NK-92 (cell line): ENCODE results near the gene CBX4.
"Not testable (repeated sequence)": the region's sequence is repeated elsewhere in the genome, so short reads cannot be mapped to it uniquely, and the experiment has no call there.

Experiments
- DNase-seq: peaks from one replicate; lab custom pipeline; 2025; ENCODE audit not compliant: unreplicated experiment; lab: John Stamatoyannopoulos, UW

CBX4 gene

GRCh38 chr17:79861413-79862216 is 22.4 kb upstream of the CBX4 start:
- no peak for DNase-seq

DNA sequence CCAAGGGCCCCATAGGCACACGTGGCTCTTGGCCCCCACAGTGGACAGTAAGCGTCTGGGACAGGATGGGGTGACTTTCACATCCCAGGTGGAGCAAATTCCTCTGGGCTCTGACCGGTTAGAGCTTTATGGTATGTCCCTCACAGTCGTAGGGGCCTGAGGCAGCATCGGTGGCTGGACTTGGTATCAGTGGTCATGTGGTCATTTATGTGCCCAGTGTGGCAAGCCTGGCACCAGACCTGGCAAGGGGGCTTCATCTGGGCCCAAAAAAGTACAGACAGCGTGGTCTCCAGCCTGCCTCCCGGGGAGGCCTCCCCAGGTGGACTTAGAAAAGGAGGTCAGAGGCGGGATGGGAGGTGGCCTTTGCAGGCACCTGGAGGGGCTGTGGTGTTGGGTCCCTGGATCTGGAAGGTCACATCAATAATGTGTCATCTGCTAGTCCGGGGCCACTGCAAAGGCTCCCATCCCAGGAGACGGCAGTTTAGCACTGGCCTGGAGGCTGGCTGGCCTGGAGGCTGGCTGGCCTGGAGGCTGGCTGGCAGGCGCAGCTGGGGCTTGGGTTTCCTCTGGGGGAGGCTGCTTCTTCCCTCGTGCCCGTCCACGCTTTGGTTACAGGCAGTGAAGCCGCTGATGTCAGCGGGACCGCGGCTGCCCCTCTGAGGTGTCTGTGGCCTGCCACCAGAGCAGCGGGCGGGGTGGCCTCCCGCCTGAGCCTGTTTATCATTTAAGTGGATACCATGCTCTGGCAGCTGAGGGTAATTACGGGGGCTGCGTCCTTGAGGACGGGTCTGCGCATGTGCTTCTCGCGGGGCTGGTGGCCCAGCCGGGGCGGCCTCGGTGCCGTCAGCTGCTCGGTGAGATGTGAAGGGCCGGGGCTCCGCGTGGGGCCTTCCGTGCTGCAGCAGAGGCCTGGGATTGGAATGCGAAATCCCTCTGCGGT is 20.7 kb upstream of the CBX4 start:
- DNase-seq, result no peak

DNA sequence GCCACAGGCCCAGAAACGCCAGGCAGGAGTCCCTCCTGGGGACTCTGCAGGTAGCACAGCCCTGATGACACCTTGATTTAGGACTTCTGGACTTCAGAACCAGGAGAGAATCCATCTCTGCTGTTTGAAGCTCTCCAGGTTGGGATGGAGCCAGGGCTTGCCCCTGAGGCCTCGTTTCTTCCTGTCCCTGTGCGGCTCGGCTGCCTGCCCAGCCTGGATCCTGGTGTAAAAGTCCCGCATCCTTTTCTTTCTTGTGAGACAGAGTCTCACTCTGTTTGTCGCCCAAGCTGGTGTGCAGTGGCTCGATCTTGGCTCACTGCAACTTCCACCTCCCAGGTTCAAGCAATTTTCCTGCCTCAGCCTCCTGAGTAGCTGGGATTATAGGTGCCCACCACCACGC is 17.9 kb upstream of the CBX4 start:
- no peak for DNase-seq

DNA sequence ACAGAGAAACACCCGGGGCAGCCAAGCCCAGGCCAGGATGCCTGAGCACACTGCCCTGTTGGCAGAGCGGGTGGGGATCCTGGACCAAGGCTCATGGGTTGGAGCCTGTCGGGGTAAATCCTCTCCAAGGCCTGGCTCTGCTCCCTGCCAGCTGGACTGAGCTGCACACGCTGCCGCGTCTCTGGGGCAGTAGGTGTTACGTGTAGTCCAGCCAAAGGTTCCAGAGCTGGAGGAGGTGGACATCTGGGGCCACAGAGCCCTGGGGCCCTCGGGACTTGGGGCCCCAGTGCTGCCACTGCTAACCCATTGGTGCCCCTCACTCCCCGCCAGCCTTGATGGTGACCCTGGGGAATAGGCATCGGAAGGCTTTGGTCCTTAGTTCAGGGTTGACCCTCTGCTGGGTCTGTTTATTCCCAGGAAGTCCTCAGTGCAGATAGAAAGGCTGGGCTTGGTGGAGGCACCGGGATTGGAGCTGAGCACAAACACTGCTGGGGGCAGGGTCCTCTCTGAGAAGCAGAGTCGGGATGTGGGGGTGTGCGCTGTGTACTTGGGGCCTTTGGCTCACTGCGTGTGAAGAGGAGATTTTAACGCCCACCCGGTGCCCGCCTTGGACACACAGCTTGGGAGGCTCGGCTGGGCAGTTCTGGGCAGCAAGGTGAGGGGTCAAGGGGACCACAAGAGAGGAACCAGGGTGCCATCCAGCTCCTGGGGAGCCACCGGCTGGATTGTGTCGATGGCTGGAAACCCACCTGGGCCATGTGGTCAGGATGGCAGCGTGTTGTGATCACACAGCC is 16.3 kb upstream of the CBX4 start:
- no peak for DNase-seq

DNA sequence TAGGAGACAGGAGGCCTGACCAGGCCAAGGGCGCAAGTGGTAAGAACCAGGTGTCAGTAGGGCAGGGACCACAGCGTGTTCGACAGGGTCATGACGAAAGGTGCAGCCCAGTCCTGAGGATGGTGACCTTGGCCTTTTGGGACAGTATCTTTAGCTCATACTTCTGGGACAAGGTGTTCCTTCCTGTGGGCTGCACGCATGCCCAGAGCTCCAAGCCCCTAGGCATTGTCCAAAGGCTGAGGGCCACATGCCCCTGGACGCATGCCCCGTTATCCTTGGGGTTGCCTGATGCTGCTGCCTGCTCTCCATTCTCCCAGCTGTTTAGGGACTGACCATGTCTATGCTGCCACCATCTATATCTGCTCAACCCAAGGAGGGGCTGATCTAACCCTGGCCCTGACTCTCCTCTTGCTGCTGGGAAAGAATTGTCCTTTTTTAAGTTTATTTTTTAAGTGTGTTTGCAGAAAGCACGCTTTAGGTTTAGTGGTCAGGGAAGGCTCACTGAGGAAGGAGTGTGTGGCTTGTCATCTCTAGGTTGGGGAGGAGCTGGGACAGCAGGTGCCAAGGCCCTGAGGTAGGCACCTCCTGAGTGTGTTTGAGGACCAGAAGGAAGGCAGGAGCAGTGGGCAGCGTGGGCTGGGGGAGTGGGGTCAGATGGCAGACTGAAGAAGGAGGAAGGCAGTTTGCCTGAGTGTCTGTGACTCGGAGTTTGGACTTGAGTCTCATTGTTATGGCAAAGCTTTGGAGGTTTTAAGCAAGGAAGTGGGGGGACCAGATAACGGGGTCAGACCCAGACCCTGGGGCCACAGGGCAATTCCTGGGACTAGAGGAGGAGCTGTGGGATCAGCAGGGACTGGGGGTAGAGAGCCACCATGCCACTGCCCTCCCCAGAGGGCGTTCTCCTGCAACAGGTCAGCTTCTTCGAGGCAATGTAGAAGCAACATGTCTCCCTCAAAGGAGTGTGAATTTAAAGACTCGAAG is 15.1 kb upstream of the CBX4 start:
- no peak for DNase-seq

- not testable (repeated sequence) for DNase-seq
Measured at GRCh38 chr17:79853168-79853567, 13.9 kb upstream of the CBX4 start.

DNA sequence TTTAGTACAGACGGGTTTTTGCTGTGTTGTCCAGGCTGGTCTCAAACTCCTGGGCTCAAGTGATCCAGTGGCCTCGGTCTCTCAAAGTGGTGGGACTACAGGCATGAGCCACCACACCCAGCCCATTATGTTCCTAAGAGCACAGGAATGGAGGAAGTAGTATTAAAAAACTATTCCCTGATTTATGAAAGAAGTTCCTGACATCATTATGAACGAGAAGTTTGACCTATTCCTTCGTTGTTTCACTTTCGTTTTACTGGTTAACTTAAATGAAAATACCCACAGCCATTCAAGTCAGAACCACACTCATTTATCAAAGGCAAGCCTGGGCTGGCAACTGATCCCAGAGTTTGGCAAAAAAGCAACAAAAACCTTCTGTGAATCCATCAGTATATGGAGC is 13.5 kb upstream of the CBX4 start:
- DNase-seq, result no peak

- no peak for DNase-seq
Measured at GRCh38 chr17:79851461-79851817, 12.2 kb upstream of the CBX4 start.

GRCh38 chr17:79850571-79851460 is 11.6 kb upstream of the CBX4 start:
- no peak for DNase-seq

GRCh38 chr17:79849953-79850352 is 10.7 kb upstream of the CBX4 start:
- no peak for DNase-seq

GRCh38 chr17:79848370-79848766 is 9.1 kb upstream of the CBX4 start:
- no peak for DNase-seq

GRCh38 chr17:79847698-79848369 is 8.6 kb upstream of the CBX4 start:
- no peak for DNase-seq

DNA sequence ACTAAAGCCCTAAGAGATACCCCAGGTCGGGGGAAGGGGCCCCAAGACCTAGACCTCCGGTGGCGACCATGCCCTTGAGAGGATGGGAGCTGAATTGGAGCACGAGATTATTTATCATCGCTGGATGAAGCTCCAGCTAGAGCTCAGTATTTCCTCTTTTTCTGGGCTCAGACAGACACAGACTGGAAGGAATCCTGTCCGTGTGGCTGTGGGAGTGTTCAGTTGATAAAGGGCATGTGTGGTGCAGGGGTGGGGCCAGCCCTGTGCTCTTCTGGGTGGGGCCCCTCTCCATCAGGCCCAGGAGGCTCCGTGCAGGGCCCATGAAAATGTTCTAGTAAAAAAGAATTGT is 6.3 kb upstream of the CBX4 start:
- DNase-seq, result no peak

GRCh38 chr17:79844869-79845600 is 5.8 kb upstream of the CBX4 start:
- no peak for DNase-seq

GRCh38 chr17:79843816-79844800 is 4.9 kb upstream of the CBX4 start:
- no peak for DNase-seq

DNA sequence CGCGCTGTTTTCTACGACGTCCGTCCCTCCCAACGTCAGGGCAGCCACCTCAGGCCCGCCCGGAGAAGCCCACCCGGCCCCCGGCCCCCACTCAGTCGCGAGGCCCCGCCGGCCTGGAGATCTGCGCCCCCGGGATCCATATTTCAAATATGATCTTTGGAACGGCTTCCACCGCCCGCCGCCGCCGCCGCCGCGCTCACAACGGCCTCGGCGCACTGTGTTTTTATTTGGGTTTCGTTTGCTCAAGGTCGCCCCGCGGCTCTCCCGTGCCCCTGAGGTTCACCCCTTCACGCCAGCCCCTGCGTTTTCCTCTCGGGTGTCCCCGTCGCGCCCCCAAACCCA is 4.2 kb upstream of the CBX4 start:
- DNase-seq, result no peak
